ENCODE measurements around the gene PELI2.

PELI2 gene

GRCh38 chr14:56340932-56341331 is 222.7 kb downstream of the PELI2 start:
- H3K27me3 Mint-ChIP-seq = no peaks in the 10 kb centered on the region

GRCh38 chr14:56341766-56342493 is 223.7 kb downstream of the PELI2 start:
- DNase-seq = no peak
- Mint-ChIP-seq H3K27ac (no peak overlapping the region), H3K4me3 (no peak overlapping the region), H3K36me3 (ENCODE audit: low read depth) (no peaks in the 10 kb centered on the region), H3K27me3 (no peaks in the 10 kb centered on the region), H3K9me3 (no peaks in the 10 kb centered on the region), H3K4me1 (ENCODE audit: low read depth) (peaks cover 3% of the 10 kb centered on the region)

More at GRCh38 chr14:56340932-56341331, 222.7 kb downstream of the PELI2 start:
- Mint-ChIP-seq H3K27ac (no peak overlapping the region), H3K9me3 (no peaks in the 10 kb centered on the region), H3K36me3 (ENCODE audit: low read depth) (no peaks in the 10 kb centered on the region), H3K4me3 (no peak overlapping the region), H3K4me1 (ENCODE audit: low read depth) (peaks cover 3% of the 10 kb centered on the region)
- no peak for DNase-seq

GRCh38 chr14:56342494-56342942 is 224.3 kb downstream of the PELI2 start:
- no peak for DNase-seq
- H3K27ac Mint-ChIP-seq = no peak overlapping the region
- no peak overlapping the region for H3K4me3 Mint-ChIP-seq

DNA sequence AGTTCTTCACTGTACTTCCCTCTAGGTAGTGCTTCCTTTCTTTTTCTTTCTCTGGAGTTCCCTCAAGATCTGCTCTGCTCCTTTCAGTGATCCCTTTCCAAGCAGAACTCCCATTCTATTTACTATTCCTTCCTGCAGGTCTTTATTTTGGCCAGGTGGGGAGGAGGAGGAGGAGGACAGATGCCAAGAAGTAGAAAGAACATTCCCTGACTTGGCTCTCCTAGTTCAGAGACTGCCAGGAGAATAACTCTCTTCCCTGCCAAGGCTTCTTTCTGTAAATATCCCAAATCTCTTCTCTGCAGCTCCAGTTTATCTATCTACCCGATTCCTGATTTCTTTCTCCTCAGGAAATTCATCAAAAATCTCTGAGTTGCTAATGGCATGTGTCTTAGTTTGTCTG is 231.7 kb downstream of the PELI2 start:
- Mint-ChIP-seq H3K4me3 (no peak overlapping the region), H3K27ac (no peak overlapping the region), H3K27me3 (no peaks in the 10 kb centered on the region), H3K36me3 (ENCODE audit: low read depth) (no peaks in the 10 kb centered on the region), H3K9me3 (no peaks in the 10 kb centered on the region), H3K4me1 (ENCODE audit: low read depth) (no peaks in the 10 kb centered on the region)
- DNase-seq = no peak

More at GRCh38 chr14:56342494-56342942, 224.3 kb downstream of the PELI2 start:
- H3K4me1 Mint-ChIP-seq (ENCODE audit: low read depth) = peaks cover 3% of the 10 kb centered on the region
- no peaks in the 10 kb centered on the region for H3K27me3 Mint-ChIP-seq
- no peaks in the 10 kb centered on the region for H3K9me3 Mint-ChIP-seq
- no peaks in the 10 kb centered on the region for H3K36me3 Mint-ChIP-seq (ENCODE audit: low read depth)

Measured in activated T-cell treated with anti-CD3 and anti-CD28 coated beads, Interleukin-2, amount 50 U/mL, for 24 hours (primary cell).